SKM-1 treated with dmso at 0.1 percent for 144 hours (cell line): ENCODE measurements around the gene CSTPP1.
"Not testable (repeated sequence)": the region's sequence is repeated elsewhere in the genome, so short reads cannot be mapped to it uniquely, and the experiment has no call there.

Experiments
- DNase-seq: peaks from one replicate; lab custom pipeline; 2025; ENCODE audit not compliant: unreplicated experiment; lab: John Stamatoyannopoulos, UW

Gene CSTPP1

DNA sequence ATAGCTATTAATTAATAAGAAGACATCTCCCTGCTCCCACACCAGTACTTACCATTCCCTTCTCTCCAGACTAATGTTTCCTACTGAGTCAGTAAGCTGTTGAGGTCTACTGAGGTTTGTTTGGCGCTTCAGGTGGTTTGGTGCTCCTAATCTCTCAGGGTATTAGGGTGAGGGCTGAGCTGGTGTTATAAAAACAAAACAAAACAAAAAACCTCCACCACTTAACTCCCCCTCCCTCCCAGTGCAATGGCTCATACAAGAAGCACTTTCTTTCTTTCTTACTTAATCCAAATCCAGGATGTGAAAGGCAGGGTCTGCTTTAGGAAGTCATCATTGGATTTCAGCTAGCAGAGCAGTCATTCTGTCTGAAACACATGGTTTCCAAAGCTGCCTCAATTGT, 15.3 kb downstream of the CSTPP1 start:
- no peak for DNase-seq

DNA sequence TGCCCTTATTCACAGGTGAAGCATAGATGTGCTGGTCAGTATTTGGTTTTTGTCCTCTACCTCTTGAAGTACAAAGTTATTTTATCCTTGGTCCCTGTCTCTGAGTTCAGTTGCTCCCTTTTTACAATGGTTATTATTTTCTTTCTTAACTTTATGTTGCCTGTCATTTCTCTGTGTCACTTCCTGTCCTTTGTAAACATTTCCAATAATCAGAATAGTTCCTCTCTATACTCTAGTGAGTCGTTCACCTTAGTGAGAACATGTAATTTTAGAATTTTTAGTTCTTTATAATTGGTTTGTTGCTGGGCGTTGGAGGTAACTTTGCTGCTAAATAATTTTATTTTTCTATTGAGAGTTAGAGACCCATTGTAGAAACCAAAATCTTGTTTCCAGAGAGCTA, 16.0 kb downstream of the CSTPP1 start:
- DNase-seq, result no peak

DNA sequence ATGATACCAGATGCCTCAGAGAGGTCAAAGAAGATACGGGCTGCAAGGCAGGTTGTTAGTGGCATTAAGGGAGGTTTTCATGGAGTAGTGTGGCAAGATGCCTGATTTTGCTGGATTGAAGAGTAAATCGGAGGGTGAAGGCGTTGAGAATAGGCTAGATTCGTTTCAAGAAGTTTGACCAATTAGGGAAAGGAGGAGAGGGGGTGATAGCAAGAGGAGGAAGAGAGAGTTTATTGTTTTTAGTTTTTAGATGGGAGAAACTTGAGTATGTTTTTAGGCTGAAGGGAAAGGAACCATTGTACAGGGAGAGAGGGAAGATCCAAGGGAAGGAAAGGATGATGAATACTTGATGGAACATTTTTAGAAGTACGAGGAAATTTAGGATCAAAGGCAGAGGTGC, 16.5 kb downstream of the CSTPP1 start:
- DNase-seq, result no peak

DNA sequence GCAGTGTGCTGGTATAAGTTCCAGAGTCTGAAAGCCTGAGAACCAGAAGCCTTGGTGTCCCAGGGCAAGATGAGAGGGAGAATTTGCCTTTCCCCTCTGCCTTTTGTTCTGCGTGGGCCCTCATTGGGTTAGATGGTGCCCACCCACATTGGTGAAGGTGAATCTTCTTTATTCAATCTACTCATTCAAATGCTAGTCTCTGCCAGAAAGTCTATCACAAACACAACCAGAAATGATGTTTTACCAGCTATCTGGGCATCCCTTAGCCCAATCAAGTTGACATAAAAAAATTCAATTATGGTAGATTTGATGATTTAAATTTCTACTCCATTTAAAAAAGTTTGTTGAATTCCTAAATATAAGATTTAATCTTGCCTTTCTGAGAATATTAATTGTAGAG, 22.2 kb downstream of the CSTPP1 start:
- no peak for DNase-seq

DNA sequence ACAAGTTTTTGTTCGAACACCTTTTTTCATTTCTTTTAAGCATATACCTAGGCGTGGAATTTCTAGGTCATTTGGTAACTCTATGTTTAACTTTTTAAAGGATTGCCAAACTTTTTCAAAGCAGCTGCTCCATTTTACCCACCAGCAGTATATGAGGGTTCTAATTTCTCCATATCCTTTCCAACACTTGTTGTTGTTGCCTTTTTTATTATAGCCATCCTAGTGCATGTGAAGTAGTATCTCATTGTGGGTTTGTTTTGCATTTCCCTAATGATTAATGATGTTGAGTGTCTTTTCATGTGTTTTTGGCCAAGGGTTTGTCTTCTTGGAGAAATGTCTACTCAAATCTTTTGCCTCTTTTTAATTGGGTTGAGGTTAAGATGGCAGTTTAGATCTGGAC, 24.5 kb downstream of the CSTPP1 start:
- no peak for DNase-seq

DNA sequence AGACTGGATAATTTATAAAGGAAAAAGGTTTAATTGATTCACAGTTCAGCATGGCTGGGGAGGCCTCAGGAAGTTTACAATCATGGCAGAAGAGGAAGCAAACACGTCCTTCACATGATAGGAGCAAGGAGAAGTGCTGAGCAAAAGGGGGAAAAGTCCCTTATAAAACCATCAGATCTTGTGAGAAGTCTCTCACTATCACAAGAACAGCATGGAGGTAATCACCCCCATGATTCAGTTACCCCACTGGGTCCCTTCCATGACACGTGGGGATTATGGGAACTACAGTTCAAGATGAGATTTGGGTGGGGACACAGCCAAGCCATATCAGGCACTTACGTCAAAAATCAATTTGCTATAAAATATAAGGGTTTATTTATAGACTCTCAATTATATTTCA, 25.3 kb downstream of the CSTPP1 start:
- DNase-seq, result not testable (repeated sequence)

DNA sequence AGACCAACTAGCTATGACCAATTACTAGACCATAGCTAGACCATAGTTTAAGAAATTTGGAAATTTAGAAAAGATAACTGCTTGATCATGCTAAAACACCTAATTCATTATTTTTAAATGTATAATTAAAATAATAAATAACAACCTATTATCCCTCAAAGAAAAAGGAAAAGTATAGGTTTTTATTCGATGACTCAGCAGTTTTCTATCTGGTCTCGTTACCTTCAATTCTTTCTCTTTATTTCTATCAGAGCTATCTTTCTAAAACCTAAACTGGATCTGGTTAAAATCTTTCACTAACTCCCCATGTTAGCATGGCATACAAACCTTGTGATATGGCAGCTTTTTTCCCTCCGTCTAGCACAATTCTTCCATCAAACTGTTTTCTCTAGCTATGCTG, 27.3 kb downstream of the CSTPP1 start:
- no peak for DNase-seq

DNA sequence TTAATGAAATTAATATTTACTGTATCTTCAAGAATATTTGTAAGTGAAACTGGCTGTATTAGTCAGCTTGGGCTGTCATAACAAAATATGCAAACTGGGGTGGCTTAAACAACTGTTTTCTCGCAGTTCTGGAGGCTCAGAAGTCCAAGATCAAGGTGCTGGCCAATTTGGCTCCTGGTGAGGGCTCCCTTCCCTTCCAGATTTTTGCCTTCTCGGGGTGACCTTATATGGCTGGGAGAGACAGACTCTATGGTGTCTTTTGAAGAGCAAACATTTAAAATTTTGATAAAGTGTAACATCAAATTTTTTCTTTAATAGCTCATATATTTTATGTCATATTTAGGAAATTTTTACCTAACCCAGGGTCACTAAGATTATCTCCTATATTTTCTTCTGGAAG, 30.2 kb downstream of the CSTPP1 start:
- DNase-seq, result no peak

DNA sequence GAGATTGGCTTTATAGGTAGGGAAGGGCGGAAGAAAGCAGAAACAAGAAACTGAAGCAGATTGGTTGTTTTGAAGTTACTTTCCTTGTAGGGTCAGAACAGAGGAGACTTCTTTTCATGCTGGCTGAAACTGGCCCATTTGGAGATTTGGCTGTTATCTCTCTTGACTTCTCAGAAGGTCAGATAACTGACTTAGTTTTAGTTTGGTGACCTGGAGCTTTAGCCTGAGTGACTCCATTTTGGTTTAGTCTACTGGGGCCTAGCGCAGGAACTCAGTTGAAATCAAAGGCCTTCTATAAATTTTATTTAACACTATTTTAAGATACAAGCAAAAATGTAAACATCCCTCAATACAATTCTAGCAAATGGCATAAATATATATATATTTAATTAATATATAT, 31.4 kb downstream of the CSTPP1 start:
- no peak for DNase-seq

DNA sequence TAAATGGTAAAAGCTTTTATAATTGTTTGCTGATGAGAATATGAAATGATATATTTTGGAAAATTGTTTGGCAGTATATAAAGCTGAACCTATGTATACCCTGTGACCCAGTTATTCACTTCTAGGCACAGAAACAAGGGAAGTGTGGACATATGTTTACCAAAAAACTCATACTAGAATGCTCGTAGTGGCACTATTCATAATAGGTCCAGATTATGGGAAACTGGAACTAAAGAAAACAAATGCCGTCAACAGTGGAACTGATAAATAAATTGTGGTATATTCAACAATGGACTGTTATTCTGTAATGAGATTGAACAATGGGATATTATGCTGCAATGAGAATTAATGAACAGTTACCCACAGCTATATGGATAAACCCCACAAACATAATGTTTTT, 32.8 kb downstream of the CSTPP1 start:
- DNase-seq, result no peak

DNA sequence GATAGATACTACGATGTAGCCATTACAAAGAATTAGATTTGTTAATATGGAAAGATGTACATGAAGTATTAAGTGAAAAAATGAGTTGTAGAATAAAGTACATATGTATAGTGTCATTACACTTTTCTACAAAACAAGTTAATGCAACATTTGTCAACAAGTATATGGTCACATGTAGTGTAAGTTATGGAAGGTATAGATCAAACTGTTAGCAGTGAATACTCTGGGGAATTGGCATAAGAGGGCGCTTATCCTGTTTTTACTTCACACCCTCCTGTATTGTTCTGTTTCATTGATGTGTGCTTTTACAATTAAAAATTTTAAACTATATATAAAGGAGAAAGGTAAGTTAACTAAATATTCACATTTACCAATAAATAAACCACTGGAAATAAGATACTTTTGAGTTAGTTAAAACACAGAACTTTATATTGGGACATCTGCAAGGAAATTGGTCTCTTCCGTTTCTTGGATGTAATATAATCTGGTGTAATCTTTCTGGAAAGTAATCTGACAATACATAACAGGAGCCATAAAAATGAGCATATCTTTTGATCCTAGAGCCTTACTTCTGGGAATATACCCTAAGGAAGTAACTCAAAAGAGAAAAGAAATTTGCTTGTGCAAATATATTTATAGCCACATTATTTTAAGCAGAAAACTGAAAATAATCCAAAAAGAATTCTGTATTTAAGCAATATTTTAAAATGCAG, 34.5 kb downstream of the CSTPP1 start:
- DNase-seq, result no peak

DNA sequence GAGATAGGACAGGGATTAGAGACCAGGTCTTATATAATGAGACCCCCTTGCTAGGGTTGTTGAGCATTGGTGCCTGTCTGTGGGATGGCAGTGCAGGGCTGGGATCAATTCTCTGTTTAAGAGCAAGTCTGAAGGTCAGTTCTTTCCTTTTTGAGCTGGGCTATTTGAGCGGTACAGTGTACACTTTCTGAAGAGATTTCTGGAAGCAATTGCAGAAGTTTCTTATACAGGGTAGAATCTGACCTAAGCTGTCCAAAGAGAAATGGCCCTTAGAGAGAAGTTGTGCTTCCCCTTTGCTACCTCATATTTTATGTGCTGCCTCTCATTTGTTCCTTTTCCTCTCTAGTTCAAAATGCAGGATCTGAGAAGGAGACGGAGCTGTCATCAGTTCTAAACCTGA, 35.8 kb downstream of the CSTPP1 start:
- DNase-seq, result peak; percentile 56

DNA sequence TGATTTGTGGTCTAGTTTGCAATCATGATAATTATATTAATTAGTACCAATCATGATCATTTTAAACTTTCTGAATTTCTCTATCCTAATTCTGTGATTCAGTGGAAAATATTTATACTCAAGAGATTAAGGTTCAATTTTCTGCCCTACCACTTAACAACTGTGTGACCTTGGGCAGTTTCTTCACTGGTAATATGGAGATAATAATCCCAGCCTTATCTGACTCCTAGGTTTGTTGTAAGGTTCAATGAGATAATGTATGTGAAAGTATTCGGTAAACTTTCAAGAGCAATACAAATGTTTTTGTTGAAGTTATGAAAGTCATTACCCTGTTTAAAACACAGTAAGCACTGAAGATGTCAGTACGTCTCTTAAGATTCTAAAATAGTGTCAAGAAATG, 36.3 kb downstream of the CSTPP1 start:
- DNase-seq, result no peak

DNA sequence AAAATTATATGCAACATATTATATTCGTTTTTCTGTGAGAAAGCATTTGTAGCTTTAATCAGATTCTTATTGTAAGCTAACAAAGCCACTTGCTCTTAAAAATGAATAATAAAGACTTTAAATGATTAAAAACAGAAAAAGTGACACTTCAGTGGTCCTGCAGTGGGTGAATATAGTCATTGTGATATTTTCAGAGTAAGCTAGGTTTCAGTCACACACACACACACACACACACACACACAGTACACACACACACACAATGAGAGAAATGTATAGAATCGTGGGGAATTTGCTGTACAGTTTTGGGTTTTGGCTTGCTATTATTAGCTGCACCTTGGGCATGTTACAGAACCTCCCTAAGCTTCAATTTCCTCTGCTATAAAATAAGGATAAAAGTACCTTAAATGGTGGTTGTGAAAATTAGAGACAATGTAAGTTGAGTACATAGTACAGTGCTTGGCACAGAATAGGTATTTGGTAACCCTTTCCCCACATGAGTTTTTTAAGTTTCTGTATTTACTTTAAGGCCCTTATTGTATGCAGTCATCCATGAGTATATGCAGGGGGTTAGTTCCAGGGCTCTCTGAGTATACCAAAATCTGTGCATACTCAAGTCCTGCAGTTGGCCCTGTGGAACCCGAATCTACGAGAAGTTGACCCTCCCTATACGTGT, 39.8 kb downstream of the CSTPP1 start:
- DNase-seq, result no peak

DNA sequence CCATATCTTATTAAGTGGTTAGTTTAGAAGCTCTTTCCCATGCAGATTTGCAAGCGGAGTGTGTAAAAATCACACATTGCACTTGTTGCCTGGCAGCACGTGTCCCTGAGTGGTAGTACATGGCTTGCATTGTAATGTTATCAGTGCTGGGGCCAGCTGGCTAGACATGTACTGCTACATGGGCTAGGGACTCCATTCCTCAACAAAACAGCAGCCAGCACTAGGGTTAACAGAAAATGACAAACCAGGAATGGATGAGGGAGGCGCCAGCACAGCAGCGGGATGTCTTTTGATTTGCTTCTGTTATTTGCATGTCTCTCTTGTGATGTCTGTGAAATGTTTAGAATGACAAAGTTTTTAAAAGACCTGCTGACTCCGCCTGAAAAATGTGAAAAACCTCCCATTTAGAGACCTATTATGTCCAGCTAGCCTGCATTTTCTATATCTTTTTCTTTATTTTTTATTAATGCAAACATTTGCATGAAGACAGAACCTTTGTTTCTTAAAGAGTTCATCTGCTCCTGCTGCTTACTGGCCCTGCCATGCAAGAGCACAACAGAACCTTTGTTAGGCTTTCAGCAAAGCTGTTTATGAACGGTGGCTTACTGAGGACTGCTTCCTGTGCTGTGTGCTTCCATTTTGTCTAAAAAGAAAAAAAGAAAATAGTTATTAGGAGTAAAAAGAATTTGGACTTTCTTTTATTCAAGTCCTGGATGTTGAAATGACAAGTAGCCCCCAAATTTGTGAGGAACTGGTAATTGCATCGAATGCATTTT, 40.7 kb downstream of the CSTPP1 start:
- no peak for DNase-seq

DNA sequence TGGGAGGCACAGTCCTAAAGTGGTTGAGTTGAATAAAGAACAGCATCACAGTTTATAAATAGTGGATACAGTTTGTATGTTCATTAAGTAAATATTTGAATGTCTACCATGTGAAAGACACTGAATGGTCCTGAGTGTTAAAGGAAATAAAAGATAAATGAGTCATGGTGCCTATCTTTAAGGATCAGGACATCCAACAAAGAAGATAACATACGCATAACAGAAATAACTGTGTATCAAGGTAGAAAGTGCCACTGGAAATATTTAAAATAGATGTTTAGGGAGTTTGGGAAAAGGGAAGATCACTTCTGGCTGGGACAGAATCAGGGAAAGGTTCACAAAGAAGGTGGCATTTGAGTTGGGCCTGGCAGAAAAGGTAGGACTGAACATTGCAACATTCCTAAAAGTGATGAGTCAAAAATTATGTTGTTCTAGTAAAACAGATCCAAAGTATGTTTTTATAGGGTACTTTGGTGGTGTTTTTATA, 41.5 kb downstream of the CSTPP1 start:
- no peak for DNase-seq

DNA sequence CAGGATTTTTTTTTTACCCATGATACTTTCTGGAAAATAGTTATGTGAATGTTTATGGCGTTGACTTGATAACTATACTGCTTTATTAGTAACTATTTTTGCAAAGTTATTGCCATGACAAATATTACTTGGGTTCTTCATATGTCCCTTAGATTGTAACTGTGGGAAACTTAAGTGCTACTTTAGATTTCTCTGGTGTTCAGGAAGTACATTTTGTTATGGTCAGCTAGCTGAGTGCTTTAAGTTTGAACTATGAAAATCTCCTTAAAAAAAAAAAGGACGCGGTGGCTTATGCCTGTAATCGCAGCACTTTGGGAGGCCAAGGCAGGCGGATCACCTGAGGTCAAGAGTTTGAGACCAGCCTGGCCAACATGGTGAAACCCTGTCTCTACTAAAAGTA, 42.8 kb downstream of the CSTPP1 start:
- DNase-seq, result no peak

DNA sequence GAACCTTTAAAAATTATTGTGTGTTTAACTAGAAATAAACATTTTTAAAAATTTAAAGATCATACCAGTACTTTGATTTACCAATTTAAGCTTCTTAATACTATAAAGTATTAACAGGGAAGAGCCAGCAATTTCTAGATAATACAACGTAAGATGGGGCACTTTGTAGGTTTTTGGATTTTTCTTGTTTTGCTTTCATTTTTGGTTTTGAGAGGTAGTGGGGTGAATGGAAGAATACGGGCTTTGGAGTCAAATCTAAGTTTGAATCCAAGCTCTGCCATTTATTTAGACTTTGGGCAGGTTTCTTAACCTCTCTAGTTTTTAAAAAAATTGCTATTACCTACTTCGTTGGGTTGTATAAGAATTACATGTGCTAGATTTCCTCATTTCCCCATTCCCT, 44.9 kb downstream of the CSTPP1 start:
- no peak for DNase-seq

DNA sequence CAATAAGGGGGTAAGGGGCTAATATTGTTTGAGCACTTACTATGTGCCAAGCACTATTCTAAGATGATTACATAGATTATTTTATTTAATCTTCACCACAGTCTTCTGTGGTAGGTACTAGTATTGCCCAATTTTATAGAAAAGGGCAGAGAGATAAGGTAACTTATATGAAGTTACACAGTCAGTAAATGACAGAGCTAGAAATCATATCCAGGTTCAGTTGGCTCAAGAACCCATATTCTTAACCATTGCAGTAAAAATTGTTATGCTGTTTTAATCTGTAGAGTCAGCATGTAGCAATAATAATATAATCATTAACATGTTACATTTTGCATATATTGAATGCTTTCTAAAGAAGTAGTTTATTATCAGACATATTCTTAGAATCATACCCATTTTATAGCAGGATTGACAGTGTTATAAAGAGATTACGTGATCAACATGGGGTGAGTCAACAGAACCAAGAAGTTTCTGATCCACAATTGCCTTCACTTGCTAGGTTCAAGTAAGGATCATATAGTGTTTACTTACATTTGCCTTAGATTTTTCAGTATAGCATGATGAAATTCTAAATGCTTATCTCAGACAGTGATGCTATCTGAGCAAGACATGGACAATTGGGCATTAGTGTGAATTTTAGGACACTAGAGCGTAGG, 46.4 kb downstream of the CSTPP1 start:
- no peak for DNase-seq

DNA sequence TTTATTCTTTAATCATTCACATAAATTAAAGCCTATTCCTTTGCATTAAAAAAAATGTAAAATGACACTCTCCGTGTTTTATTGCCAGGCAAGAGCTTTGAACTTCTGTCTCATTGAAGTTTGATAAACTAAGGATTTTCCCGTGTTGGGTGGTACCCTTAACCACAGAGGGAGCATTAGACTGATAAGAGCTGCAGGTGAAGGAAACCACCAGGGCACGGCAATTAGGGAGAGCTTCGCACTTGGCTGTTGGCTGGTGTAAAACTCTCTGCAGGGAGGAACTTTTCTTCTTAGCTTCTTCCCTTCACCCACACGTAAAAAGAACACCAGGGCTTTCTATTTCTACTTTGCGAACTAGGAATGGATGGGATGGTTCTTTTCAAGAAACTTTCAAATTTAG, 47.0 kb downstream of the CSTPP1 start:
- DNase-seq, result no peak

DNA sequence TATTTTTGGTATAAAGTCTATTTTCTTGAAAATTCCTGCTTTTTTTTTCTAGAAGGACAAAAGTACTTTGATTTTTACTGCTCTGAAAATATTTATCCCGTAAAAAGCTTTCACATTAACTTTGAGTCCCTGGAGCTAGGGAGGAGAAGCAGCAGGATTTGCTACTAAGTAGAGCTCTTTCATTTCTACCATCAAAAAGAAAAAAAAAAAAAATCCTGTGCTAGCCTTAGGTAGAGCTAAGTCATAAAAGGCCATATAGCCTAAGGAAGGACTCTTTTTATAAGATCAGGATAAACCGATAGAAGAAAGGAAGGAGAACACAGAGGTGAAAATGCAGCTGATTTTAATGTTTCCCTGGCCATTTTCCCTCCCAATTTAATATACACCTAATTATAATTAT, 48.0 kb downstream of the CSTPP1 start:
- no peak for DNase-seq

DNA sequence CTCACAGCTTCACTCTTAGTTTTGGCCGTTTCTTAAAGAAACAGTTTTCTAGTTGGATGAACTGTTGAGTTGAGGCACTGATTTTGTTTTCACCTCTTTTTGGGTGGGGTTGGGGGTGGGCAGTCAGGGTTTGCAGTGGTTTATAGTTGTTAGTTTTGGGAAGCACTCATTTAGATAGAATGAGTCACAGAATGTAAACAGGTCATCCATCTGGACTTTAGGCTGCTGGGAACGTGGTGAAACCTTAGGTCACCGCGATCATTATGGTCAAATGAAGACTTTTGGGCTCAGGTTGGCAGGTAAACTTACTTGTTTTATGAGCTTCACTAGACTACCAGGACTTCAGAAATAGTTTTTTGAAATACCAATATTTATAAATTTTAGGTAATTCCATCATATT, 48.4 kb downstream of the CSTPP1 start:
- no peak for DNase-seq
